WI38 (cell line): ENCODE measurements around the gene TIMM23.

Source experiments
- H3K4me3 ChIP-seq: 2 replicates; pipeline ENCODE4 v1.5.1; 2011; ENCODE audit warnings: low read depth, mild to moderate bottlenecking, control low read depth, low read length
- TF ChIP-seq, protein P1 (sequence below): IDR thresholded peaks from 2 replicates; pipeline ENCODE4 v1.5.1; 2012; ENCODE audit warnings: low read depth, mild to moderate bottlenecking, control low read depth, low read length

TIMM23 gene

DNA sequence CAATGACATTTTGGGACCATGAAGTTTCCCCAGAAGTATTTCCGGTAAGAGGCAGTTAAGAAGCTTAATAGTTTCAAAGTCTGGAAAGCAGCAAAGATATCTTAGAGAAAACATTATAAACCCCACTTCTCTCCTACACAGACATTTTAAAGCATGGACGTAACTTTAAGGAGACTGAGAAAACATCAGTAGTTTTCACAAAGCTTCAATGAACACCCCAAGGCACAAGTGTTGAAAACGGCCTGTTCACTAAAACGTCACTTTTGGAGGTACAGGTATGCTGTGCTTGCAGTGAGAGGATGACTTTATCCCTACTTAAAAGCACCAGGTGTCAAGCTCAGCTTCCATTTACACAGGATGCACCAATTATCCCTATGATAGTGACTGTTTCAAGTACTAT is 33.1 kb downstream of the TIMM23 start:
- H3K4me3 ChIP-seq = no peak overlapping the region
- TF ChIP-seq, protein P1, sequence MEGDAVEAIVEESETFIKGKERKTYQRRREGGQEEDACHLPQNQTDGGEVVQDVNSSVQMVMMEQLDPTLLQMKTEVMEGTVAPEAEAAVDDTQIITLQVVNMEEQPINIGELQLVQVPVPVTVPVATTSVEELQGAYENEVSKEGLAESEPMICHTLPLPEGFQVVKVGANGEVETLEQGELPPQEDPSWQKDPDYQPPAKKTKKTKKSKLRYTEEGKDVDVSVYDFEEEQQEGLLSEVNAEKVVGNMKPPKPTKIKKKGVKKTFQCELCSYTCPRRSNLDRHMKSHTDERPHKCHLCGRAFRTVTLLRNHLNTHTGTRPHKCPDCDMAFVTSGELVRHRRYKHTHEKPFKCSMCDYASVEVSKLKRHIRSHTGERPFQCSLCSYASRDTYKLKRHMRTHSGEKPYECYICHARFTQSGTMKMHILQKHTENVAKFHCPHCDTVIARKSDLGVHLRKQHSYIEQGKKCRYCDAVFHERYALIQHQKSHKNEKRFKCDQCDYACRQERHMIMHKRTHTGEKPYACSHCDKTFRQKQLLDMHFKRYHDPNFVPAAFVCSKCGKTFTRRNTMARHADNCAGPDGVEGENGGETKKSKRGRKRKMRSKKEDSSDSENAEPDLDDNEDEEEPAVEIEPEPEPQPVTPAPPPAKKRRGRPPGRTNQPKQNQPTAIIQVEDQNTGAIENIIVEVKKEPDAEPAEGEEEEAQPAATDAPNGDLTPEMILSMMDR = no peak

DNA sequence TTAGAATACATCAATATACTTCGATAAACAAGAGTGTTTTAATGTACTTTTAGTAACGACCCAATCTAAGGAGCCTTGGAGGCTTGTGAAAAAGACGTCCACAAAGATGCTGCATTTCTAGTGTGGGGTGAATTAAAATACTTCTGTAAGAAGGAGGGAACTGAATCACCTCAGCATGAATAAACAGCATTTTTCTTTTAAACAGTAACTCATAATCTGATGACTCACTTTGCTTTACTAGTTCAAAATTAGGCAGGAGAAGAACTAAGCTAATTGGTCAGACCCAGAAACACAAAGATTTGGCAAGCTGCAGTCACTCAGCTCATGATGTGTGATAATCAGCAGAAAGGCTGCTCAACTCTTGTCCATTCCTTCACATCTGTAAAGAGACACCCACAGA is 33.9 kb downstream of the TIMM23 start:
- TF ChIP-seq, protein P1 = no peak
- no peak overlapping the region for H3K4me3 ChIP-seq

DNA sequence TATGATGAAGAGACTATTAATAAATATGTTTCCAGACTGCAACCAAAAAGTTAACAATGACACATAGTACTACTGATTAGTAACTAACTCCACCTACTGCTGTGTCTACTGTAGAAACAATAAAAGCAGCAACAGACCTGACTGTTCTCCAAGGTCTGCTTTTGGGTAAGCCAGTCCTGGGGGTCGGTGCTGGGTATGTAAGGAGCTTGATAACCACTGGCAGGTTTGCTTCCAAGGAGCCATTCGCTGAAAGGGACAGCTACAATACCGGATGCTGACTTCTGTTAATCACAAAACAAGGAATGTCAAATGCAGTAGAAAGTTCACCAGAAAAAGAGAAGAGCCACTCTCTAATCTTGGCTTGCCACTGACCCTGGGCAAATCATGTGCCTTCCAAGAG is 40.5 kb downstream of the TIMM23 start:
- TF ChIP-seq, protein P1 = no peak
- no peak overlapping the region for H3K4me3 ChIP-seq

GRCh38 chr10:46014206-46014605 is 41.9 kb downstream of the TIMM23 start:
- TF ChIP-seq, protein P1 = no peak
- no peak overlapping the region for H3K4me3 ChIP-seq

GRCh38 chr10:46014683-46015405 is 42.6 kb downstream of the TIMM23 start:
- no peak overlapping the region for H3K4me3 ChIP-seq
- TF ChIP-seq, protein P1 = no peak

GRCh38 chr10:46016190-46016589 is 43.9 kb downstream of the TIMM23 start:
- TF ChIP-seq, protein P1 = no peak
- no peak overlapping the region for H3K4me3 ChIP-seq

- no peak overlapping the region for H3K4me3 ChIP-seq
- TF ChIP-seq, protein P1 = no peak
Measured at GRCh38 chr10:46016811-46017210, 44.5 kb downstream of the TIMM23 start.
